GM19193 (cell line): ENCODE results near the gene ZNF277.

Source experiments
- POLR2A ChIP-seq: IDR thresholded peaks from 4 replicates; pipeline ENCODE4 v1.6.1; 2011; ENCODE audit not compliant: insufficient read depth, insufficient read length; ENCODE audit errors: extremely low read depth

ZNF277 gene

GRCh38 chr7:112306903-112307302 is 100.4 kb downstream of the ZNF277 start:
- TF ChIP-seq POLR2A, result no peak

GRCh38 chr7:112307506-112307905 is 101.0 kb downstream of the ZNF277 start:
- no peak for TF ChIP-seq POLR2A

GRCh38 chr7:112308974-112309373 is 102.5 kb downstream of the ZNF277 start:
- TF ChIP-seq POLR2A, result no peak

- no peak for TF ChIP-seq POLR2A
Measured at GRCh38 chr7:112322070-112322469, 115.6 kb downstream of the ZNF277 start.

GRCh38 chr7:112327566-112327965 is 121.1 kb downstream of the ZNF277 start:
- TF ChIP-seq POLR2A, result no peak

- TF ChIP-seq POLR2A, result no peak
Measured at GRCh38 chr7:112331492-112331891, 125.0 kb downstream of the ZNF277 start.

GRCh38 chr7:112334366-112334765 is 127.9 kb downstream of the ZNF277 start:
- TF ChIP-seq POLR2A, result no peak

GRCh38 chr7:112336261-112336660 is 129.8 kb downstream of the ZNF277 start:
- TF ChIP-seq POLR2A, result no peak

GRCh38 chr7:112336936-112337576 is 130.6 kb downstream of the ZNF277 start:
- no peak for TF ChIP-seq POLR2A

GRCh38 chr7:112337892-112338291 is 131.4 kb downstream of the ZNF277 start:
- TF ChIP-seq POLR2A, result no peak

- TF ChIP-seq POLR2A, result no peak
Measured at GRCh38 chr7:112338786-112339185, 132.3 kb downstream of the ZNF277 start.

GRCh38 chr7:112341464-112341863 is 135.0 kb downstream of the ZNF277 start:
- TF ChIP-seq POLR2A, result no peak

- no peak for TF ChIP-seq POLR2A
Measured at GRCh38 chr7:112346381-112347060, 140.0 kb downstream of the ZNF277 start.

GRCh38 chr7:112347088-112347487 is 140.6 kb downstream of the ZNF277 start:
- no peak for TF ChIP-seq POLR2A

- no peak for TF ChIP-seq POLR2A
Measured at GRCh38 chr7:112350585-112350984, 144.1 kb downstream of the ZNF277 start.

GRCh38 chr7:112356596-112356995 is 150.1 kb downstream of the ZNF277 start:
- no peak for TF ChIP-seq POLR2A
